DMS79 treated with DMSO at 0.1 percent for 48 hours (cell line): ENCODE measurements around the gene DGCR2.
"Not testable (repeated sequence)": the region's sequence is repeated elsewhere in the genome, so short reads cannot be mapped to it uniquely, and the experiment has no call there.

Experiments
- DNase-seq: peaks from one replicate; lab custom pipeline; 2025; lab: John Stamatoyannopoulos, UW

DGCR2 gene

GRCh38 chr22:19029113-19030103 is 92.8 kb downstream of the DGCR2 start:
- DNase-seq: not testable (repeated sequence)

GRCh38 chr22:19028060-19028455 is 94.2 kb downstream of the DGCR2 start:
- DNase-seq: not testable (repeated sequence)

- not testable (repeated sequence) for DNase-seq
These were observed 94.7 kb downstream of the DGCR2 start for GRCh38 chr22:19027371-19028059.

- not testable (repeated sequence) for DNase-seq
These were observed 96.1 kb downstream of the DGCR2 start for GRCh38 chr22:19026080-19026479.

GRCh38 chr22:19024956-19025489 is 97.2 kb downstream of the DGCR2 start:
- not testable (repeated sequence) for DNase-seq

GRCh38 chr22:19023931-19024330 is 98.3 kb downstream of the DGCR2 start:
- not testable (repeated sequence) for DNase-seq

GRCh38 chr22:19022755-19023154 is 99.5 kb downstream of the DGCR2 start:
- no peak for DNase-seq

GRCh38 chr22:19019679-19020032 is 102.6 kb downstream of the DGCR2 start:
- DNase-seq: no peak

- no peak for DNase-seq
These were observed 103.1 kb downstream of the DGCR2 start for GRCh38 chr22:19019029-19019678.

GRCh38 chr22:19018256-19018655 is 104.0 kb downstream of the DGCR2 start:
- DNase-seq: no peak

GRCh38 chr22:19016081-19016766 is 106.0 kb downstream of the DGCR2 start:
- no peak for DNase-seq

- DNase-seq: no peak
These were observed 107.3 kb downstream of the DGCR2 start for GRCh38 chr22:19014886-19015285.

- not testable (repeated sequence) for DNase-seq
These were observed 108.2 kb downstream of the DGCR2 start for GRCh38 chr22:19013881-19014598.

- not testable (repeated sequence) for DNase-seq
These were observed 108.8 kb downstream of the DGCR2 start for GRCh38 chr22:19013411-19013810.

- no peak for DNase-seq
These were observed 109.8 kb downstream of the DGCR2 start for GRCh38 chr22:19012308-19012986.

- not testable (repeated sequence) for DNase-seq
These were observed 110.6 kb downstream of the DGCR2 start for GRCh38 chr22:19011611-19012010.

GRCh38 chr22:19011075-19011474 is 111.1 kb downstream of the DGCR2 start:
- DNase-seq: no peak

- no peak for DNase-seq
These were observed 116.3 kb downstream of the DGCR2 start for GRCh38 chr22:19005905-19006304.

- DNase-seq: no peak
These were observed 117.7 kb downstream of the DGCR2 start for GRCh38 chr22:19004471-19004870.

- no peak for DNase-seq
These were observed 118.7 kb downstream of the DGCR2 start for GRCh38 chr22:19003508-19003907.
